ENCODE data around the gene ABCB11. TPM values are rescaled to one million over a fixed set of nuclear protein-coding genes. Genes with fewer than 3 reads are reported as not detected.

Gene ABCB11
- total RNA-seq, 1 experiment from 2014 or later, result not detected

DNA sequence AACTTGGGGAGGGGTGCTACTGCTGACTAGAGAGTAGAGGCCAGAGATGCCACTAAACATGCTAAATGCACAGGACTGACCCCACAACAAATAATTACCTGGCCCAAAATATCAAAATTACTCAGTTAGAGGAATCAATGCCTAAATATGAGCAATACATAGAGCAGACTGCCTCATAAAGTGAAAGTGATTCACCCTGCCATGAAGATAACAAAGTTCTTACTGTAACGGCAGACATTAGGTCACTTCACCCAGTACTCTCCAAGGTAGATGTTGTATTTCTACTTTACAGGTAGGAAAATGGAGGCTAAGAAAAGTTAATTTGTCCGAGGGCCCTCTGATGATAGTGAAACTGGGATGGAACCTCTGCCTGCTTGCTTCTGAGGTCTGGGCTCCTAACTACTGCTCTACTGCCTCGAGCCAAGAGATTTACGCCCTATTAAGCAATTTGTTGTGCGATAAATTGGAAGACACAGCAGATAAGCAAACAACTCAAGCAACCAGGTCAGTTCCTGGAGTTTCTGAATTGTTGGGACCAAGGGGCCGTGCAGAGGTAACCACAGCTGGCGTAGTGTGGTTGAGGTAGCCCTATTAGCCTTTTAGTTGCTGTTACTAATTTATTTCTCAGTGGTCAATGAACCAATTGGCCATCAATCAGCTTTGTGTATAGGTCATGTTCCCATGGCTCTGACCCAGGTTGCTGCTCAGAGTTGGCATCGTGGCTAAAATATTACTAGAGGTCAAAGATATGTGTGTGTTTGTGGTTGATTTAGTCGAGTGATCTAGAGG lies 43.0 kb upstream of the ABCB11 start:
- no peak for DNase-seq (ENCODE audit: low spot score)
- intact Hi-C loops (cut with micrococcal nuclease; ENCODE audit: unreplicated experiment), result no loop called here
- BruUV-seq (replicated peaks), result no TSS peak
- H3K9me3 ChIP-seq (ENCODE audit: low read depth, low read length, poor library complexity, severe bottlenecking), result no peaks in the 10 kb centered on the region
- H3K27me3 ChIP-seq (replicated peaks; ENCODE audit: insufficient read depth, low read depth, low read length, poor library complexity), result peaks cover 15% of the 10 kb centered on the region
- ChIA-PET POLR2A (ENCODE audit: low non-redundant PET) (no interaction called here), CTCF (no interaction called here)
- TF ChIP-seq EZH2 (IDR thresholded peaks at IDR 0.05; ENCODE audit: borderline replicate concordance, low read depth, low read length, poor library complexity, severe bottlenecking), result no peak
- TF ChIP-seq, protein P1, sequence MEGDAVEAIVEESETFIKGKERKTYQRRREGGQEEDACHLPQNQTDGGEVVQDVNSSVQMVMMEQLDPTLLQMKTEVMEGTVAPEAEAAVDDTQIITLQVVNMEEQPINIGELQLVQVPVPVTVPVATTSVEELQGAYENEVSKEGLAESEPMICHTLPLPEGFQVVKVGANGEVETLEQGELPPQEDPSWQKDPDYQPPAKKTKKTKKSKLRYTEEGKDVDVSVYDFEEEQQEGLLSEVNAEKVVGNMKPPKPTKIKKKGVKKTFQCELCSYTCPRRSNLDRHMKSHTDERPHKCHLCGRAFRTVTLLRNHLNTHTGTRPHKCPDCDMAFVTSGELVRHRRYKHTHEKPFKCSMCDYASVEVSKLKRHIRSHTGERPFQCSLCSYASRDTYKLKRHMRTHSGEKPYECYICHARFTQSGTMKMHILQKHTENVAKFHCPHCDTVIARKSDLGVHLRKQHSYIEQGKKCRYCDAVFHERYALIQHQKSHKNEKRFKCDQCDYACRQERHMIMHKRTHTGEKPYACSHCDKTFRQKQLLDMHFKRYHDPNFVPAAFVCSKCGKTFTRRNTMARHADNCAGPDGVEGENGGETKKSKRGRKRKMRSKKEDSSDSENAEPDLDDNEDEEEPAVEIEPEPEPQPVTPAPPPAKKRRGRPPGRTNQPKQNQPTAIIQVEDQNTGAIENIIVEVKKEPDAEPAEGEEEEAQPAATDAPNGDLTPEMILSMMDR (conservative IDR thresholded peaks at IDR 0.05; ENCODE audit: low read depth, low read length), result no peak
- H3K4me3 ChIP-seq (ENCODE audit: low read depth, low read length, poor library complexity, severe bottlenecking), result no peak overlapping the region
- no peaks in the 10 kb centered on the region for H3K36me3 ChIP-seq (ENCODE audit: insufficient read depth, low read length, poor library complexity, severe bottlenecking)
- H3K27ac ChIP-seq (ENCODE audit: low read depth, low read length, poor library complexity, severe bottlenecking), result no peak overlapping the region
- no peaks in the 10 kb centered on the region for H3K4me1 ChIP-seq (ENCODE audit: insufficient read depth, low read length, poor library complexity, severe bottlenecking)

DNA sequence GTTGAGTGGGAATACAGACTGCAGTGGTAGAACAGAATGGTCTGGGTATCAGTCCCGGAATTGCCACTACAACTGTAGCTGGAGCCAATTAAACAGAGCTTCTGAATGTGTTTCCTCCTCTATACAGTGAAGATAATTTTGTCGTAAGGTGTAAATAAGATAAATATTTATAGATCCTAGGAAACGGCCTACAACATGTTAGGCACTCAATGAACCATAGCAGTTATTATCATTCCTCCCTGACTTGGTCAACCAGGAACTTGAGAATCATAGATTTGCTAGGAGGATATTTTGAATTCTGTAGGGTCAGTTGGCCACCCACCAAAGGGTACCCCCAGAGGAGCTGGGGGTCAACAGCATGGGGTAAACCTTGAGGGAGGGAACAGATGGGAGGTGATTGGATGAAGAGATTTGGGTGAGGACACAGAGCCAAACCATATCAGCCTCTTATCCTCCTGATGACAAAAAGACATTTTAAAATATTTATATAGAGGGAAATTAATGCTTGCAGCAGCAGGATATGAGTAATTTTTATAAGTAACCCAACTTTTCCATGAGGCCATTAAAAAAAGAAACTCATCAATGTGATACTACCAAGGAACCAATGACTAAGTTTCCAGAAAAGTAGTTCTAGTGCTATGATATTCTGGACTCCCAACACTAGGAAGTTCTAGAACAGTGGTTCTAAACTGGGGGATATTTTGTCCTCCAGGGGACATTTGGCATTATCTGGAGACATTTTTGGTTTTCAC lies 42.3 kb upstream of the ABCB11 start:
- H3K4me1 ChIP-seq (ENCODE audit: insufficient read depth, low read length, poor library complexity, severe bottlenecking), result no peaks in the 10 kb centered on the region
- ChIA-PET POLR2A (ENCODE audit: low non-redundant PET) (no interaction called here), CTCF (no interaction called here)
- no peaks in the 10 kb centered on the region for H3K36me3 ChIP-seq (ENCODE audit: insufficient read depth, low read length, poor library complexity, severe bottlenecking)
- BruUV-seq (replicated peaks), result no TSS peak
- H3K27ac ChIP-seq (ENCODE audit: low read depth, low read length, poor library complexity, severe bottlenecking), result no peak overlapping the region
- peaks cover 14% of the 10 kb centered on the region for H3K27me3 ChIP-seq (replicated peaks; ENCODE audit: insufficient read depth, low read depth, low read length, poor library complexity)
- no peak for DNase-seq (ENCODE audit: low spot score)
- H3K4me3 ChIP-seq (ENCODE audit: low read depth, low read length, poor library complexity, severe bottlenecking), result no peak overlapping the region
- intact Hi-C loops (cut with micrococcal nuclease; ENCODE audit: unreplicated experiment), result no loop called here
- TF ChIP-seq EZH2 (IDR thresholded peaks at IDR 0.05; ENCODE audit: borderline replicate concordance, low read depth, low read length, poor library complexity, severe bottlenecking), result no peak
- TF ChIP-seq, protein P1 (conservative IDR thresholded peaks at IDR 0.05; ENCODE audit: low read depth, low read length), result no peak
- no peaks in the 10 kb centered on the region for H3K9me3 ChIP-seq (ENCODE audit: low read depth, low read length, poor library complexity, severe bottlenecking)

DNA sequence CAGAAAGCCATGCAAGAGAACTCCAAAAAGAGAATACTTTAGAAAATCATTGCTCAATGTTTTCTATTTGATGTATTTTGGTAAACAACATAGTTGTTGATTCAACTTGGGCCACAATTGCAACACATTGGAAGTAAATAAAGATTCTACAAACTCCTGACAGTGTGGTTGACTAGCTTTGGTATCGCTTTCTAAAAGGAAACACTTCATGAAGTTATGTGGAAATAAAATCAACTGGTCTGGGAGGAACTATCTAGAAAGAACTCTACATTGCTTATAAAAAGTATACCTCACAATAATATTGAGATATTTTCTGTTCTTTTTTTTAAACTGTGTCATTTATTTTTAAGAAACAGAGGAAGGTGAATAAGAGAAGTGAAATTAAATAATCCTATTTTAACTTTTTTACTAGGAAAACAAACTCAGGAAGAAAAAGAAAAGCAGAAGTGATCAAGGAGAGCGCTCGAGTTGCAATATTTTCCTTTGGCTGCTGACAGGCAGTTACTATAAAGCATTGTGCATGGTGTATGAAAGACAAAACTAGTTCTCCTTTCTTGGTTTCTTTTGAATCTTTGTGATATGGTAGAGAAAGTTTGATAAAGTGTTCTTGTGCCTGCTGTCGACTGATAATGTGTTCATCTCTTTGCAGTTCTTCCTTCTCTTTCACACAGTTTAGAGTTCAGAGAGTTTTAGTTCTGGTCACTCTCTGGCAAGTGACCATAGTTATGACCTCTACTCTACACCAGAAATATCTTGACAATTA lies 41.2 kb upstream of the ABCB11 start:
- H3K27ac ChIP-seq (ENCODE audit: low read depth, low read length, poor library complexity, severe bottlenecking), result no peak overlapping the region
- H3K9me3 ChIP-seq (ENCODE audit: low read depth, low read length, poor library complexity, severe bottlenecking), result no peaks in the 10 kb centered on the region
- H3K27me3 ChIP-seq (replicated peaks; ENCODE audit: insufficient read depth, low read depth, low read length, poor library complexity), result peaks cover 11% of the 10 kb centered on the region
- TF ChIP-seq, protein P1 (conservative IDR thresholded peaks at IDR 0.05; ENCODE audit: low read depth, low read length), result no peak
- TF ChIP-seq EZH2 (IDR thresholded peaks at IDR 0.05; ENCODE audit: borderline replicate concordance, low read depth, low read length, poor library complexity, severe bottlenecking), result no peak
- H3K4me3 ChIP-seq (ENCODE audit: low read depth, low read length, poor library complexity, severe bottlenecking), result no peak overlapping the region
- no peak for DNase-seq (ENCODE audit: low spot score)
- ChIA-PET POLR2A (ENCODE audit: low non-redundant PET) (no interaction called here), CTCF (interaction anchor here (1.1 kb wide), 1 partner anchor 160 kb away, joined by 4 read pairs; no protein-coding TSS in a partner anchor)
- no peaks in the 10 kb centered on the region for H3K36me3 ChIP-seq (ENCODE audit: insufficient read depth, low read length, poor library complexity, severe bottlenecking)
- no peaks in the 10 kb centered on the region for H3K4me1 ChIP-seq (ENCODE audit: insufficient read depth, low read length, poor library complexity, severe bottlenecking)
- no TSS peak for BruUV-seq (replicated peaks)
- intact Hi-C loops (cut with micrococcal nuclease; ENCODE audit: unreplicated experiment), result no loop called here

Measured in A673 (cell line).